Skin of body (tissue), 2 donors: Measurements from ENCODE around the gene NFYC. TPM values are rescaled to one million over a fixed set of nuclear protein-coding genes. Genes with fewer than 3 reads are reported as not detected.
"Not testable (repeated sequence)": the region's sequence is repeated elsewhere in the genome, so short reads cannot be mapped to it uniquely, and the experiment has no call there.

Source experiments
- DNase-seq: peaks from one replicate; lab custom pipeline; 2025; lab: John Stamatoyannopoulos, UW
- total RNA-seq: library from RNA; depleted of rRNA; stranded (reverse); fragments of >200 nt; gene quantifications from one replicate; pipeline ENCODE4 v1.2.3, GENCODE V29; 2014

NFYC gene
- total RNA-seq, 1 donor from 2014 or later = 30.7 TPM

DNA sequence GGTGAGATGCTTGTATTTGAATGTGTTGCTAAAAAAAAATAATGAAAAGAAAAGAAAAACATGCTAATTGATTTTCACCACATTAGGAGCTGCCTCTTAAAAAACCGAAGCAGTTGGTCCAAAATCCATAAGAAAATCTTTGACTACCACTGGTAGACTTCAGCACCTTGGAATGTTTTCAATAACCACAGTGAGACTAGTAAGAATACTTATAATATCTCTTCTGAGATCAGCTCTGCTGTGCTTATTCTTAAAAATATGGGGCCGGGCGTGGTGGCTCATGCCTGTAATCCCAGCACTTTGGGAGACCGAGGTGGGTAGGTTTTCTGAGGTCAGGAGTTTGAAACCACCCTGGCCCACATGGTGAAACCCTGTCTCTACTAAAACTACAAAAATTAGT is 15.1 kb downstream of the NFYC start:
- no peak for DNase-seq

DNA sequence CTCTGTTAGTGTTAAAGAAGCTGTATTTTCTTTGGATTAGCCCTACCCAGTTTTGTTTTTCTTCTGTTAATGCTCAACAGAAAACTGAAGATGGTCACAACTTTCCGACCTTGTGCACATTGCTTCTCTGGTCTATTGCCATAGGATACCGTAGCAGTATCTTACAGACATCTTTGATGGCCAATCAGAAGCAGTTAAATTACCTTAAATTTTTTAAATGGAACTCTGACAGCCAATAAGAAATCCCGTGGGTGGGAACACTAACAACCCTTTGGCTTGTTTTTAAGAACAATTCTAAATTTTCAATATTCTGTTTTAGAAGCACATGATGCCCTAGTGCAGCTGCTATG is 17.2 kb downstream of the NFYC start:
- DNase-seq = peak; percentile 81

DNA sequence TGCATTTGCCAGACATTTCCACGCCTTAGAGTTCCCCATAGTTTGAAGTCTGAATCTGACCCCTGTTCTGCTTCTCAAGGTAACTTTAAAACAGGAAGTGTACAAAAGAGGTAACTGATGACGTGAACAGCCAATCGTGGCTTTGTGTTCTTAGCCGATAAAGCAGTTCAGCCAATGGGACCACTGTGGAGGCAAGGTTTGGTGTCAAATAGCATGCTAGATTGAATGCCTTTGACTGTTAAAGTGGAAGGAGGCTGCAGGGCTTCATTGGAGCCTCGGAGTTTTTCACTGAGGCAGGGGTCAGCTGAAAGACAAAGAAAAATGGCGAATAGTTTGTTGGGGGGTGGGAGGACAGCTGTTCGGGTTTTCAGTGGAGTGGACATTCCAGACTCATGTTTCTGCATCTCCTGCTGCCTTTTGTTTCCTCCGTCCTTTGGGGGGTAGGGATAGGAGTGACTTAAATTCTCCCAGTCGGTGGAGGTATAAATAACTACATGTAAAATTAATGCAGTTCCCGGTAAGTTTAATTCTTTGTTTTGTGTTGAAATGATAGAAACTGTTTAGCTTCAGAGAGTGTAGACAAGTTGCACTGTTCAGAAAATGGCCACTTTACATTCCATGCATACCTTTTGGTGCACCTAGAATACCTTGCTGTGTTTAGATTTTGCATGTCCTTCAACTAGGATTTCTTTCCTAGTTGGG is 17.7 kb downstream of the NFYC start:
- DNase-seq = peak; percentile 98

DNA sequence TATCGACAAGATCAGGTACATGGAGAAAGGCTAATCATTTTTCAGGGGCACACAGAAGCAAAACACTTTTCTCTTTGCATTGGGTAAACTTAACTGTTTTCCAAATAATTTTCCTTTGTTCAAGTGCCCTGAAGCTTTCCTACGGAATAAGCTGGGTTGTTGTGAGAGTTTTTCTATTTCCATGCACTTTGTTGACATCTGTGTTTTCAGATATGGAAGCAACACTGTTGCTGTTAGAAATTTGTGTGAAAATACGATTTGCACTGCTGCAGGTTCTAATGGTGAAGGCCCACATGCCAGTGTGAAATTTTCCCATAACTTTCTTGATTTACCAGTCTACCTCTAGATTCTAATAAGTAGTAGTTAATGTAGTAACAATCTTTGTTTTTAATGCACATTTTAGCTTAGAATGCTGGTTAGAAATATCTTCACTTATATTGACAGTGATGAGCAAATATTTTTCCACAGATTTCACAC is 18.3 kb downstream of the NFYC start:
- no peak for DNase-seq

DNA sequence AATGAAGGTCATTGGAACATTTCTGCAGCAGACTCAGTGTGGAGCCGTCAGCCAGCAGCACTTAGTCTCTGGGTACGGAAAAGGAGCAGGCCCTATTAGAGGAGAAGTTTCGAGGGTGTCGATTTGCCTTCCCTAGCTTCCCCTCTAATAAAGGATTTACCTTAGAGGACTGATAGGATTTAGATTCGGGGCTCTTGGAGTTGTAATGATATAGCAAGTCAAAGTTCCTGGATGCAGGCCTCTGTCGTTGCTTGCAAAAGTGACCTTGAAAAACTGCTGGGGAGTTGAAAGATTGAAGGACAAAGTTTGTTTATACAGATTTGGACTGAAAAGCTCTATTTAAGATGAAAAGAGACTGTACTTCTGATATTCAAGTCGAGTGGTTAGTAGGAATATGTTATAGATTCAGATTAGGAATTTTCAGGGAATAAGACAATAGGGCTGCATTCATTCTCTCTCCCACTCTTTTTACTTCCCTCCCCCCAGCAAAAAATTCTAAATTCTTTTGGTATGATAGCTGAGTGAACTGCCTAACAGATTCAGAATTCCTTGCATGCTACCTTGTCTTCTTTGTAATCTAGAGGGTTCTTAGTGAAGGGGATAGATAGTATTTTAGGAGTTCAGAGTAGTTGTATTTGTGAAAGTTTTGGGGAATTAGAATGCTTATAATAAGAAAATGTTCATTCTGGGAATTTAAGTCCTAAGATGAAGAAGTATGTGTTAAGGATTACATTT is 19.2 kb downstream of the NFYC start:
- DNase-seq = no peak

DNA sequence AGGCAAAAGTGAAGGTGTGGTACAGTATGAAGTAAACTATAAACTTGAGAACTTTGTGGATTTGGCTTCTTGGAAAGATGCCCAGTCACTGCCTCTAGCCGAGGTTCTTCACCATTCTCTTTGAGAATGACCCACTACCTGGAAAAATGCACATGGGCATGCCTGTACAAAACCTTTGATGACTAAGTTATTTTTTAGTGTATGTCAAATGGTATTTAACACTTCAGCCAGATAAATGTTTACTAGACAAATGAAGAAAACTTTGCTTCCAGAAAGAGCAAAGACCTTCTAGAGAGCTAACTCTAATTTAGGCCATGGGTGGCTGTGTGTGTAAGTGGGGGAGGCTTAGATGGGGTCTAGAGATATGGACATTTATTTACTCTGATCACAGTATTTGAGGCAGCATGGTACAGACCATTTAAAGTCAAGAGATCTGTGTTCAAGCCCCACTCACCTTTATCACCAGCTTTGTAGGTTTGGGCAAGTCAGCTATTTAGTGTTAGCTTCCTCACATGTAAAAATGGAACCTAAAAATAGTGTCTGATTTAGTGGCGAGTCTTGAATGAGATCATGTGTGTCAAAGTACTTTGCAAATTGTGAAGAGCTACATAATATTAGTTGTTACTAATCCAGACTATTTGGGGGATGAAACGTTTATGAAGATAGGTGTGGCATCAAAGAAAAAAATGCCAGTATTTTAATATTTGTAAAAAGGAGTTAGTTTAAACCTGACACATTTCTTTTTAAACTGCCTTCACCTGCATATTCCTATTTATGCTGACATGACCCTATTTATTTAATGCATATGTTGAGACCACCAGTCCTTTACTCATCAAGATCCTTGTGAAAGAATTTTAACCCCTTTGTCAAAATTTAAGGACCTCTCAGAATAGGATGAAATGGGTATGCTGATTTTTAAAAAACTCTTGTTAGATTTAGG is 20.2 kb downstream of the NFYC start:
- no peak for DNase-seq

DNA sequence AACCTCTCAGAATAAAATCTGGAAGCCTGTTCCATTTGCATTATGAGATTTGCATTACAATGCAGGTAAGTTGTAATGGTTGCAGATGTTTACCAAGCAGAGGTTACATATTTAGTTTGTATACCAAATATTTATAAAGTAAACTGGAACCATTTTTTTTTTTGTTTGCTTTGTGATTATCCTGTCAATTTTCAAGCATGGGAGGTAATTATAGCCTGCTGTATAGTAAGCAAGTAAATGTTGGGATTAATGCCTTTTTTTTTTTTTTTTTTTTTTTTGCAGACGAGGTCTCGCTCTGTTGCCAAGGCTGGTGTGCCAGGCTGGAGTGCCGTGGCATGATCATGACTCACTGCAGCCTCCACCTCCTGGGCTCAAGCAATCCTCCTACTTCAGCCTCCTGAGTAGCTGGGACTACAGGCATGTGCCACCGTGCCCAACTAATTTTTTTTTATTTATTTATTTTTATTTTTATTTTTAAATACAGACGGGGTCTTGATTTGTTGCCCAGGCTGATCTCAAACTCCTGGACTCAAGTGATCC is 21.0 kb downstream of the NFYC start:
- DNase-seq = no peak

DNA sequence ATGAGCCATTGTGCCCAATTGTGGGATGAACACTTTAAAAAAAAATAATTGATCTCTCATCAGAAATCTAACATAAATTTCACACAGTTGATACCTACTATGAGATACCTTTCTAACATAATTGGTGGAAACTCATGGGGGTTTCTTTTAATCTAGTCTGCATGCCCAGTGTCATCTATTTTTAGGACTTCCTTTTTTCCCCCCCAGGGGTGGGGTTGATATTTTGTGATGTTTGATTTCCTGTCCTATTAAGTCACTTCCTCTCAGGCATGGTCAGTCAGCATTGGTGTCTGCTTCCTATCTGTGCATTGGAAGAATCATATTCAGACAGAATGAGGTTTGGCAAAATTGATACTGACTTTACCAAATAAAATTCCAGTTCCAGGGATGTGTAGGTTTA is 21.5 kb downstream of the NFYC start:
- DNase-seq = no peak

DNA sequence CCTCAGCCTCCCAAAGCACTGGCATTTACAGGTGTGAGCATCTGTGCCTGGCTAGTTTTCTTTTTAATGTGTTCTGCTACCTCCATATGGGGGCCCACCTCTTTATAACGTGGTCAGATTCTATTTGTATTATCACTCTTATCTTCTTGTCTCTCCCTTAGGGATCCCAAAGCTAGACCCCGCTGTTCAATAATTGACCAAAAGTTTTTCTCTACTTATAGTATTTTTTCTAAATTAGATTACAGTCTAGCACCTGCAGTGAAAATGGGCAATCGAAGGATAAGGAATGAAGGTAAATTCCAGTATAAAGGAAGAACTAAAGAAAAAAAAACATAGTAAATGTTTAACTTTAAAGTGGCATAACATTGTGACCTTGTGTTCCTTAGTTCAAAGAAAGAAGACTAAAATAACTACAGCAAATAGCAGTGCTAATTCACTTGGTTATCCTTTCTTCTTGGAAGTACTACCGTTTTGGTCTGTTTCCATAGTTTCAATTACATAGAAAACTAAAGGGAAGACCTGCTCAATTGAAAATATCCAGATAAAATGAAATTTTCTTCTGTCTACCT is 24.1 kb downstream of the NFYC start:
- no peak for DNase-seq

DNA sequence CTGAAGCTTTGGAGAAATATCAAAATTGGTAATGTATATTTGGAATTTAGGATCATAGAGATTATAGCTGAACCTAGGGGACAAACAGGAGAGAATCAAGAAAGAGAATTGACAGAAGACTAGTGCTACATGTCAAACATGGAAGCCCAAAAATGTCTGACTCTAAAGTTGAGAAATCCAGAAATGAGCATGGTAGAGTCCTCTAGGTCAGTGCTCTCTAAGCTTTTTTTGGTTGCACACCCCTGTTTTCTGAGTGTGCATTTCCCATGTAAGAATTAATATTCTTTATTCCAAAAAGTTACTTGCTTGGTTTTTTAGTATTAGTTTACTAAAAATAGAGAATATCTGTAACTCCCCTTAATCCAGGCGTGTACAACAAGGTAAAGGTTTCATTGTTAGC is 25.6 kb downstream of the NFYC start:
- no peak for DNase-seq

DNA sequence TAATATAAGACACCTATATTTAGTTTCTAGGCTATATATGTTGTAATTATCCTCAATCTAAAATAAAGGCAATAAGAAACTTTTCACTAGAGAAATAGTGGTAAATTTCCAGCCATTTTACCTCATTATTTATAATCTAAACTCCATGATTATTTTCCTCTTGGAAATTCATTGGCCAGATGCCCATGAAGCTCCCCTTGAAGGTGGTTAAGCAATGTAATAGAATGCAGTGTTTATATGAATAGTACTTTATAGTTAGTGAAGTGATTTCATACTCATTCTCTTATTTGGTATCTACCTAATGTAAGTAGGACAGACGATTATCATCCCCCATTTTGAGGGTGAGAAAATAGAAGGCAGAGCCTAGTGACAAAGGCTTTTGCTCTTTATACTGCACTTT is 26.5 kb downstream of the NFYC start:
- no peak for DNase-seq

DNA sequence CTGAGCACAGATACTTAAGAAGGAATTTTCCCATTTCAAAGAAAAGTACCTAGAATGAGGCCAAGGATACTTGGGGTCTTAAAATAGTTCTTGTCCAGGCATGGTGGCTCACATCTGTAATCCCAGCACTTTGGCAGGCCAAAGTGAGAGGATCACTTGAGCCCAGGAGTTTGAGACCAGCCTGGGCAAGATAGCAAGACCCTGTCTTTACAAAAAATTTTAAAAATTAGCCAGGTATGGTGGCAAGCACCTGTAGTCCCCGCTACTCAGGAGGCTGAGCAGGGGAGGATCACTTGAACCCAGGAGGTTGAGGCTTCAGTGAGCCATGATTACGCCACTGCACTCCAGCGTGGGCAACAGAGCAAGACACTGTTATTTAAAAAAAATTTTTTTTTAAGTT is 29.0 kb downstream of the NFYC start:
- no peak for DNase-seq

DNA sequence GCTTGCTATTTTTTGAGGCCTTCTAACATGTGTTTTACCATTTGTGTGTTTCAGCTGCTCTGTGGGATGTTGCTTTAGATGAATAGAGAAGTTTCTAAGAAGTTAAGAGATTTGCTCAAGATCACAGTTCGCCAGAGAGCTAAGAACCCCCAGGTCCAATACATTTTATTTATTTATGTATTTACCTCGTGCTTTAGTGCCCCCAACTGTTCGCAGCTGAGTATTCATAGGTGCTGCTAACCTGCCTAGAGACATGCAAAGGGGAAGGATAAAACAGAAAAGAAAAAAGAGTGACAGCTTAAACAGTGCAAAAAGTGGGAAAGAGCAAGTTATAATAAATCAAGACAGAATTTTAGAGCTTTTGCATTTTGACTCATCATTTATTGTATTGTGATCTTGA is 31.1 kb downstream of the NFYC start:
- DNase-seq = no peak

DNA sequence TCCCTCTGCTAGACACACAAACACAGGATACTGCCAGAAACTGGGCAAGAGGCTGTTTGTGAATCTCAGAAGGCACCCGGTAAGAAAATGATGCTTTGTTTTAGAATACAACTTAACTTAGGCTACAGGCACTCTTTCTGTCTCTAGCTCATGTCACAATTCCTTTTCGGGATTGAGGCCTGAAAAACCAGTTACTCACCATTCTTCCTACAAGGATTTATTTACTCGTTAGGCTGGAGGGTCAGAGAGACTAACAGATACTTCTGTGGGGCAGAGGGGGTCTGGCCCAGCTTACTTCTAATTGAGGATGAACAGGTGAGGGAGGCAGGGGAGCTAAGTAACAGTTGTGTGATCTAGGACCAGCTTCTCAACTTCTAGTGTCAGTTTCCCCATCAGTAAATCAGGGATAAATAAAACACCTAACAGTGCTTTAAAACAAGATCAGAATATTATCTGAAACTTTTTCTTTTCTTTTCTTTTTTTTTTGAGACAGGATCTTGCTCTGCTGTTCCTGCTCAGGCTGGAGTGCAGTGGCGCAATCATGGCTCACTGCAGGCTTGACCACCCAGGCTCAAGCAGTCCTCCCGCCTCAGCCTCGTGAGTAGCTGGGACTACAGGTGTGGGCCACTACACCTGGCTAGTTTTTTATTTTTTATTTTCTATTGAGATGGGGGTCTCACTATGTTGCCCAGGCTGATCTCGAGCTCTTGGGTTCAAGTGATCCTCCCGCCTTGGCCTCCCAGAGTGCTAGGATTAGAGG is 31.9 kb downstream of the NFYC start:
- DNase-seq = no peak

DNA sequence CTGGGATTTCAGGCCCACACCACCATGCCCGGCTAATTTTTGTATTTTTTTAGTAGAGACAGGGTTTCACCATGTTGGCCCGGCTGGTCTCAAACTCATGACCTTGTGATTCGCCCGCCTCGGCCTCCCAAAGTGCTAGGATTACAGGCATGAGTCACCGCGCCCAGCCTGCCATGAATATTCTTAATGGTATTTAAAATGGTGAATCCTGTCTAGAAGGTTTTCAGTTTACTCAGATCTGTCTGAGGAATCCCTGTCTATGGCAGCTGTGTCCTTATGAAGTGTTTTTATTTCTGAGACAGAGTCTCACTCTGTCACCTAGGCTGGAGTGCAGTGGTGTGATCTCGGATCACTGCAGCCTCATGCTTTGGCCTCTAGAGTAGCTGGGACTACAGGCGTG is 36.2 kb downstream of the NFYC start:
- not testable (repeated sequence) for DNase-seq

DNA sequence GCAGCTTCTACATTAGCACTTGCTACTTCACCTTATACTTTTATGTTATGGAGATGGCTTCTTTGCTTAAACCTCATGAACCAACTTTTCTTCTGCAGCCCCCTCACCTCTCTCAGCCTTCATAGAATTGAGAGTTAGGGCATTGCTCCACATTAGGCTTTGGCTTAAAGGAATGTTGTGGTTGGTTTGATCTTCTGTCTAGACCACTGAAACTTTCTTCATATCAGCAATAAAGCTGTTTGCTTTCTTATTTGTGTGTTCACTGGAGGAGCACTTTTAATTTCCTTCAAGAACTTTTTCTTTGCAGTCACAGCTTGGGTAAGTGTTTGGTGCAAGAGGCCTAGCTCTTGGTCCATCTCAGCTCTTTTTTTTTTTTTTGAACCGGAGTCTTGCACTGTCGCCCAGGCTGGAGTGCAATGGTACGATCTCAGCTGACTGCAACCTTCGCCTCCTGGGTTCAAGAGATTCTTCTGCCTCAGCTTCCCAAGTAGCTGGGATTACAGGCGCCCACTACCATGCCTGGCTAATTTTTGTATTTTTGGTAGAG is 37.9 kb downstream of the NFYC start:
- not testable (repeated sequence) for DNase-seq

DNA sequence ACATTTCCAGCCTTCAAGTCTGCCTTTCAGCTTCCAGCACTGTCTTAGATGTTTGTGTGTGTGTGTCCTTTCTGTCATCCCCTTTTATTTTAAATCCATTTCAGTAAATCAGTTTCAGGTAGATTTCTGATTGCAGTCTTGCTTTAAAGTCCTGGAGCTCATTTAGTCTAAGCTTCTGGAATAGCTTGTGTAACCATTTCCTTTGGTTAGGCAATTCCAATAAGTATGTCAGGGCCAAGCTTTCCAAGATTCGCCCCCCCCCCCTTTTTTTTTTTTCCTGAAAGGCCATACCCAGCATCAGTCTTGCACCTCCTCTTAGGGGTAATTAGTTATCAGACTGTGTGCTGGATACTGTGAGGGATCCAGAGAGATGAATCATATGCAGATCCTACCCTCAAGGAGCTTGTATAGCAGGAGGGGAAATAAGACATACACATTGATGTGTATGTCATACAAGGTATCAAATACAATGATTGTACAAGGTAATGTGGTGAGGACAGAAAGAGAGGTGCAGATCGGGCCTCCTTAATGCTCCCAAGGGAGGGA is 41.3 kb downstream of the NFYC start:
- DNase-seq = no peak

DNA sequence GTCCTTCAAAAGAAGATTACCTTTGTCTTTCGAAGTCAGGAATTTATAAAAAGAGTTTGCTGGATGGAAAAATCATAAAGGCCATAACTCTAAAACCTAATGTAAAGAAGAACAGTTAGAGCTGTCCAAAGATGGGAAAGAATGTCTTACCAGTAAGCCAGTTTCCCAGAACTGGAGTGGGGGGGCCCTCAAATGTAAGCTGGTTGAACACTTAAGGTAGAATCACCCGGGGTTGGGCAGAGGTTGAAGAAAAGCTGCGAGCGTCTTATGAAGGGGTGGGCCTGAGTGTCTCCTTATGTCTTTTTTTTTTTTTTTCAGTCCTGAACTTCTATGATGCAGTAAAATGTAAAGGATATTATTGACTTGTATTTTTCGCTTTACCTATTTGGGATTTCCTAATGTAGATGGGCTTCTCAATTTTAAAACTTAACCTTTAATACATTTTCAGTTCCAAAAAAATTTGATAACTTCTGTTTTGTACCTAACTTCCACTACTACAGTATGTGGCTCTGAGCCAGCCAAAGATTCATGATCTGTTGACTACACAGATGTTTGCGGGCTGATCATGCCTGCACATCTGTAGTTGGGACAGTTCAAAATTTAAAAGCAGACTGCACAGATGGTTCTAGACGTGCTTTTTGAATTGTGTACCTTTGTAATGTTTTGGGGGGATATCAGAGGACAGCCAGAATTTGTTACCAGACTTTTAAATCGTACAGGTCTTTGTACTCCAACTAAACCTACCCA is 43.6 kb downstream of the NFYC start:
- DNase-seq = no peak

DNA sequence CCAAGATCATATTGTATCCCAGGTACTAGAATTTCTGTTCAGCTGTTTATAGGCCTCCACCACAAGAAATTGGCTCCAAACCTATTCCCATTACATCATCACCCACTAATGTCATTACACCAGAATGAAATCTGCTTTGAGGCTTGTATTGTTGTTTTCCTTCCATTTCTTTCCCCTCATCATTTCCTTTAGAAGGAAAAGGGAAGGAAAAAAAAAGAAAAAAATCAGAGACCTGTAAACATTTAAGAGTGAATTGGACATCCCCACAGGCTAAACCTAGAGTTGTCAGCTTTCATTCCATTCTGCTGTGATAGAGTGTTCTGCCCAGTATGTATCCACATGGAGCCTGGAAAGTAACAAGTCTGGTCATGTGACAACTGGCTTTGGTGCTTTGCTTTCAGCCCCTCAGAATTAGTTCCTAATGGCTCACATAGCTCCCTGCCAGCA is 44.6 kb downstream of the NFYC start:
- peak; percentile 32 for DNase-seq
